Lower lobe of right lung (tissue), 2 donors: ENCODE data around the gene TMEM17. TPM values are rescaled to one million over a fixed set of nuclear protein-coding genes. Genes with fewer than 3 reads are reported as not detected.

Experiments used
- ATAC-seq, 2 donors: fragments of 200-7000 bp; cut with Tn5 transposase; one replicate each; pipeline ENCODE4 v1.9.1; 2020 to 2022; ENCODE audit warnings: mild to moderate bottlenecking in 2 of 2, moderate library complexity in 2 of 2
- DNase-seq: peaks from one replicate; pipeline ENCODE4 v3.0.0-alpha.2; 2020
- H3K27ac ChIP-seq: fragments of 200-600 bp; one replicate; pipeline ENCODE4 v1.8.0; 2022
- H3K27me3 ChIP-seq: fragments of 200-600 bp; one replicate; pipeline ENCODE4 v1.8.0; 2022; ENCODE audit warnings: low read depth
- H3K36me3 ChIP-seq: fragments of 200-600 bp; one replicate; pipeline ENCODE4 v1.8.0; 2022; ENCODE audit warnings: mild to moderate bottlenecking
- H3K4me1 ChIP-seq: fragments of 200-600 bp; one replicate; pipeline ENCODE4 v1.8.0; 2022
- H3K4me3 ChIP-seq: fragments of 200-600 bp; one replicate; pipeline ENCODE4 v1.8.0; 2022; ENCODE audit warnings: mild to moderate bottlenecking
- H3K9me3 ChIP-seq: fragments of 200-600 bp; one replicate; pipeline ENCODE4 v1.8.0; 2022
- CTCF ChIP-seq: fragments of 200-600 bp; IDR thresholded peaks from one replicate; pipeline ENCODE4 v1.8.0; 2022; ENCODE audit warnings: antibody characterized with exemption, mild to moderate bottlenecking
- intact Hi-C: fragments of 100-400 bp; cut with DNase I; formaldehyde crosslinking; loops from one replicate; pipeline ENCODE4 v1.11.0; 2022
- long read RNA-seq: library from polyadenylated mRNA; unstranded; transcript quantifications from one replicate; pipeline ENCODE4 v2.0.0, GENCODE V29; 2021
- total RNA-seq: library from RNA; stranded (reverse); fragmentation: NEBNext Ultra II Directional; extraction: Animal tissue kit (Norgen Biotek cat#: 25700); gene quantifications from one replicate; pipeline ENCODE4 v1.2.1, GENCODE V29; 2021
- donor health status: DM: no; HTN: yes; CAD: no; lungs with severe emphysema.

Gene TMEM17, protein sequence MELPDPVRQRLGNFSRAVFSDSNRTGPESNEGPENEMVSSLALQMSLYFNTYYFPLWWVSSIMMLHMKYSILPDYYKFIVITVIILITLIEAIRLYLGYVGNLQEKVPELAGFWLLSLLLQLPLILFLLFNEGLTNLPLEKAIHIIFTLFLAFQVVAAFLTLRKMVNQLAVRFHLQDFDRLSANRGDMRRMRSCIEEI
- total RNA-seq = 1.8 TPM
- long read RNA-seq, transcript TMEM17-201 (4 exons, 1,797 nt) = major isoform, 7 of 7 reads
- long read RNA-seq, partial matches to known transcripts = 0 of 7 reads
- long read RNA-seq, other reads (novel, unspliced or antisense) = 0 of 7 reads

- H3K27me3 ChIP-seq = no peaks in the 10 kb centered on the region
- DNase-seq = peak; percentile 93
- peak; percentile 98 to 99 for ATAC-seq
- H3K4me3 ChIP-seq = peak within 1 kb of the TSS; percentile 70
- TF ChIP-seq CTCF = no peak
- H3K9me3 ChIP-seq = no peaks in the 10 kb centered on the region
- H3K36me3 ChIP-seq = no peaks in the 10 kb centered on the region
- intact Hi-C loops = no loop called here
- H3K4me1 ChIP-seq = peaks cover 15% of the 10 kb centered on the region
- peak within 1 kb of the TSS; percentile 90 for H3K27ac ChIP-seq
Measured at GRCh38 chr2:62505750-62506420, at the start of gene TMEM17. TSS of gene TMEM17 (minus strand) at chr2:62506195. CDS start at chr2:62506129, 66 bp downstream.

DNA sequence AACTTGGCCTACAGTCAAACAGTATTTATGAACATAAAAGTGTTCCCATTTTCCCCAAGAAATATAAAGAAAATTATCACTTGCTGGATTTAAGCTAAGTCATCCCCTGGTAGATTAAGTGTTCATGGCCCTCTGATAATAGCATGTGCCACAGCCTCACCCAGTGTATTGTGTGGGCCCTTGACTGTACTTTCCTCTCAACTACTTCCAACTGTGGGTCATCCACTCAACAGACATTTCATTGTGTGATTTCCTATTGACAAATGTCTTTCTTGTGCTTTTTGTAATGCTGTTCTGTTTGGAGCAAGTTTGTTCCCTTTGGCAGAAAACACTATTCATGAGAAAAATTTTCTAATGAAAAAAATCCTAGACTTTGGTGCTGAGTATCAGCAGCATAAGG is 48.4 kb upstream of the TMEM17 start:
- H3K27ac ChIP-seq = no peak overlapping the region
- no peaks in the 10 kb centered on the region for H3K4me1 ChIP-seq
- ATAC-seq (no peak), DNase-seq (no peak)
- no peak overlapping the region for H3K4me3 ChIP-seq
- H3K36me3 ChIP-seq = no peaks in the 10 kb centered on the region
- no peaks in the 10 kb centered on the region for H3K27me3 ChIP-seq
- no peaks in the 10 kb centered on the region for H3K9me3 ChIP-seq
- intact Hi-C loops = no loop called here
- no peak for TF ChIP-seq CTCF

- no peaks in the 10 kb centered on the region for H3K4me1 ChIP-seq
- ATAC-seq (no peak), DNase-seq (no peak)
- H3K4me3 ChIP-seq = no peak overlapping the region
- no peaks in the 10 kb centered on the region for H3K9me3 ChIP-seq
- TF ChIP-seq CTCF = no peak
- no peaks in the 10 kb centered on the region for H3K36me3 ChIP-seq
- H3K27me3 ChIP-seq = no peaks in the 10 kb centered on the region
- intact Hi-C loops = no loop called here
- no peak overlapping the region for H3K27ac ChIP-seq
Measured at GRCh38 chr2:62550461-62550860, 44.5 kb upstream of the TMEM17 start.

DNA sequence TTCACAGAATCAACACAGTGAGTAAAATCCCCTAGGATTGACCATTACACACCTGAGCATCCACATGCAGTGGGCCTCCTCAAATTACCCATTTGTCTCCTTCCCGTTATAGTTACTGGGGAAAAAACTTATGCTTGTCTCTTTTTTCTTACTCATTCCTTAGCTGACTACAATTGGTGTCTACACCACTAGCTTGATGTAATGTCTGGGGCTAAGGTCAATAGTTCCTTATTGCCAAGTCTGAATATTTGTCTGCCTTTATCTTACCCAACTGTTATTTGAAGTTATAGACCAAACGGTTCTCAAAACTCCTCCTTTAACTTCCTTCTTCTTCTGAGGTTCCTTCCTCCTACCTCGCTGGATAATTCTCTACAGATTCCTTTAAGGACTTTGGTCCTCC is 41.9 kb upstream of the TMEM17 start:
- H3K4me1 ChIP-seq = no peaks in the 10 kb centered on the region
- H3K27me3 ChIP-seq = no peaks in the 10 kb centered on the region
- intact Hi-C loops = no loop called here
- ATAC-seq (no peak), DNase-seq (no peak)
- no peak overlapping the region for H3K27ac ChIP-seq
- H3K36me3 ChIP-seq = no peaks in the 10 kb centered on the region
- H3K9me3 ChIP-seq = no peaks in the 10 kb centered on the region
- TF ChIP-seq CTCF = no peak
- no peak overlapping the region for H3K4me3 ChIP-seq

- Histone ChIP-seq H3K4me1 (no peaks in the 10 kb centered on the region), H3K4me3 (no peak overlapping the region), H3K27me3 (no peaks in the 10 kb centered on the region), H3K9me3 (no peaks in the 10 kb centered on the region), H3K27ac (no peak overlapping the region), H3K36me3 (no peaks in the 10 kb centered on the region)
- intact Hi-C loops = no loop called here
- ATAC-seq (no peak), DNase-seq (no peak)
- TF ChIP-seq CTCF = no peak
Measured at GRCh38 chr2:62545261-62545660, 39.3 kb upstream of the TMEM17 start.
